HG03025 (cell line): ENCODE measurements around the gene CIBAR2.

Source experiments
- ATAC-seq: cut with Tn5 transposase; IDR thresholded peaks from one replicate; pipeline ENCODE4 v1.9.1; 2021; ENCODE audit warnings: mild to moderate bottlenecking, moderate library complexity; ENCODE audit not compliant: unreplicated experiment, low FRiP score

The CIBAR2 gene

DNA sequence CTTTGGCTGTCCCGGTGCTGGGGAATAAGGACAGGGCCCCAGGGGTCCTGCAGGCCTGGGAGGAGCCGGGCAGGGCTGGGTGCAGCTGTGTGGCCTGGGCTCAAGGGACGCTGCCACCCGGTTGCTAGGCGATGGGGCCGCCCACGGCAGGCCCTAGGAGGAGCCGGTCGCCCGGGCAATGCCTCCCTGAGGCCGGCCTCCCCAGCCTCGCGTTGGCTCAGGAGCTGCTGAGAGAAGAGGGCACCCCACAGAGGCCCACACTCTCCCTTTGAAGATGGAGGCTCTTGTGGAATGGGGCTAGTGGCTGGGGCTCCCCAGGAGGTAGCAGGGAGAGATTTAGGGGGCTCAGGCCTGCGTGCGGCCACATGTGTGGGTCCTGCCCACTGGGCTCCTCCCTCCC lies at the start of gene CIBAR2:
Gene CIBAR2, minus strand, starts transcription at position 109 of the 400 bp plus-strand sequence. CDS start 120 bp downstream, outside the sequence.
- ATAC-seq, result no peak

DNA sequence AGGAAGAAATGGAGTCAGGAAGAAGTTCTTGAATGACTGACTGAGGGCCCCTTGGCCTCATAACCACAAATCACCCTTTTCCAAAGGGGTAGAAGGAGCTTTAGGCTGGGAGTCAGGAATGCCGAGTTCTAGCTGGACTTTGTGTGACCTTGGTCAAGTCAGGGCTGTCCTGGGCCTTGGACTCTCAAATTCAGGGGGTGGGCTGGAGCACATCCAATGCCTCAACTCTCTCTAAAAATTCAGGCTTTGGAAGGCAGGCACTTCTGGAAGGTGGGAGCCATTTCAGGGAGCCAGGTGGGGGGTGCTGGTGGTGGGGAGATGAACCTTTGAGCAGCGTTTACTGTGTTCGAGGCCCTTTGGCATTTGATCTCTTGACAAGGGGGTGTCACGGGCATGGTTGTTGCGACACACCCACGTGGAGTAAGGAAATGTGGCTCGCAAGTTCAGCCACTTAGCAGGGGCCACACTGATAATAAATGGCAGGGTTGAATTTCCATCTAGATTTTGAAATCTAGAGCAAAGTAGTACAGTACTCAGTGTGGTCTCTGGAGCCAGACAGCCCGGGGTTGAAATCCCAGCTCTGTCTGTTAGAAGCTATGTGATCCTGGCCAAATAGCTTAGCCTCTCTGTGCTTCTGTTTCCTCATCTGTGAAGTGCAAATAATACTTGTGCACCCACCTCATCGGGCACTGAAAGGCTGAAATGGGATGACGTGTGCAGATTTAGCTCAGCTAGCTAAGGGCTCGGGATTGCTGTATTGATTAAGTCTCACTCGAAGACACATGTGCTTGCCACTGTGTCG lies 47.1 kb upstream of the CIBAR2 start:
- no peak for ATAC-seq

DNA sequence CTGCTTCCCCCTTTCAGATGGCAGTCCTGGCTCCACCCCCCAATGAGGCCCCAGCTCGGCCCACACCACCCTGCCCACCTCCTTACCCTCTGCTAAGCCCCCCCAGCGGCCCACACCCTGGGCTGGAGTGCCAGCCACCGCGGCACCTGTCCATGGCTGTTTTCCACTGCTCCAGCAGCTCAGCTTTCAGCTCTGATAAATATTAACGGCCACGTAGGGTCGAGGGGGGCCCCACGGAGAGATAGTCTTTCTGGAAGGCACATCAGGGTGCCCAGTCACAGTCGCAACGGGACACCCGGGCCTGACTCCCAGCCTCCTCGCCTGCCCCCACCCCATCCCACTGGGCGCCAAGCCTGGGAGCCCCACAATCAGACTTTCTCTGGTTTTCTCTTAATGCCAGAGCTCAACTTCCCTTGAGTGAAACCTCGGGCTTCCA lies 46.5 kb upstream of the CIBAR2 start:
- no peak for ATAC-seq

DNA sequence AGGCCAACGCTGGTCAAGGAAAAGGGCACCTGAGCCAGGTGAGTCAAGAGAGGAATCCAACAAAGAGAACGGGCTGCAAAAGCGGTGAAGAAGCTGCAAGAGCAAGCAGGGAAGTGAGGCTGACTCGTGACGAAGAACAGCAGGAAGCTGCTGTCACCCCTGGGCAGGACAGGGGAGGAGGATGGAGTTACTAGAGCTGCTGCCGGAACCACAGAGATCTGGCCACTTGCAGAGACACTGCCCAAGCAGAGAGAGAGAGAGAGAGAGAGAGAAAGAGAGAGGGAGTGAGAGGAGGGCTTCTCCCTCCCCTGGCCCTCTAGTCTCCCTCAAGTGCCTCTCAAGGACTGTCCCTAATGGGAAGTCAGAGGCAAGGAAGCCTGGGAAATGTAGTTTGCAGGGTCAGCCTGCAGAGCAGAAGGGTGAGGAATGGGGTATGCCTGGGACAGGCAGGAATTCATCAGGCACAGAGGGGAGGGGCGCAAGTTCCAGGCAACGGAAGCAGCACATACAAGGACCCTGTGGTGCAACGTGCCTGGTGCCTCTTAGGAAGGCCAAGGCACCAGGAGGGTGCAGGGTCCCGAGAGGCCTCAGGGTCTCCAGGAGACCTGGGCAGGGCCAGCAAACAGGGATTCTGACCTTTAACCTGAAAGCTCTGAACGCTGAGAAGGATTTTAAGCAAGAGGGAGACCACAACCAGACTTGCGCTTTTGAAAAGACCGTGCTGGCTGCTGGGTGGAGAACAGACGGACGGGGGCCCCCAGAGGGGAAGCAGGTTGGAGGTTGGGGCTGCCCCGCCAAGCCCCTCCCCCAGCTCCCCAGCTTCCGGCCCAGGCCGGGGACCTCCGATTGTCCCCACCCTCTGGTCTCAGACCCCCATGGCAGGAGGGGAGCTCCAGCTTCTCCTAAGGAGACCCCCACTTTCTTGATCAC lies 45.8 kb upstream of the CIBAR2 start:
- ATAC-seq, result no peak

DNA sequence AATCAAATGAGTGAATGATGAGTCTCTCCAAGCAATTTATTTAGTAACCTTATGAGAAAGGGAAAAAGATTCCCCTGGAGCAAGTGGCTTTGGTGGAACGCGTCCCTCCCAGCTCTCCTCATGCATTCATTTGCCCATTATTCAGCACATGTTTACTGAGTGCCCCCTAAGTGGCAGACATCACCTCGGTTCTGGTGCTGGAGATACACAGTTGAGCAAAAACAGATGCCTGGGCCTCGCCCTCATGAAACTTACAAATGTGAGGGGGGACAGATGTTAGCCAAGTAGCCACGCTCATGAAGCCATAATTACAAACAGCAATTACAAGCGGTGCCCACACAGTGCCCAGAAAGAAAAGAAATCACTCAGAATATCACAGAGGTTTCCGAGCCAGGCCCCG lies 45.1 kb upstream of the CIBAR2 start:
- no peak for ATAC-seq

DNA sequence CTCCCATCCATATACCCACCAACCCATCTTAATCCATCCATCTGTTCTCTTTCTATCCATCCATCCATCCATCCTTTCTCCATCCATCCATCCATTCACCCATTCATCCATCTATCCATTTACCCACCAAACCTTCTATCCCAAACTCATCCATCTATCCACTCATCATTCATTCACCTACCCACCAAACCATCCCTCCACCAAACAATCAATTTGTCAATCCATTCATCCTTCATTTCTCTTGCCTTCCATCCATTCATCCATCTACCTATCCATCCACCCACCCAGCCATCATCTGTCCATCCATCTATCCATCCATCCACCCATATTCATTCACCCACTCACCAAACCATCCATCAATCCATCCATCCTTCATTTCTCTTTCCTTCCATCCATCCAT lies 44.6 kb upstream of the CIBAR2 start:
- no peak for ATAC-seq

DNA sequence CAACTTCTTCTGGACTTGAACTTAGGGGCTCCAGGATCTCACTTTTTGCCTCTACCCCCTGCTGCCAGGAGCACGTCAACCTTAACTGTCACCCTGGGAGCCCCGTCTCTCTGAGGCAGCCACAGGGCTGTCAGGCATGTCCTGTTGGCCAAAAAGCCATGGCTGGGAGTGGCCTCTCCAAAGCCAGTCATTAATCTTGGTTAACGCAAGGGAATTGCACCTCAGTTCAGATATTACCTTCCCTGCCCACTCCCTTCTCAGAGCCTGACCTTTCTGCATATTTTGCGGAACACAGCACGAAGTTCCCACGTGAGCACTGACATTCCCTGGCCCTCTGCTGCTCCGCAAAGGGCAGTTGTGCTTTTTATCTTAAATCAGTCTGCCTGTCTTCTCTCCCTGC lies 44.2 kb upstream of the CIBAR2 start:
- no peak for ATAC-seq

DNA sequence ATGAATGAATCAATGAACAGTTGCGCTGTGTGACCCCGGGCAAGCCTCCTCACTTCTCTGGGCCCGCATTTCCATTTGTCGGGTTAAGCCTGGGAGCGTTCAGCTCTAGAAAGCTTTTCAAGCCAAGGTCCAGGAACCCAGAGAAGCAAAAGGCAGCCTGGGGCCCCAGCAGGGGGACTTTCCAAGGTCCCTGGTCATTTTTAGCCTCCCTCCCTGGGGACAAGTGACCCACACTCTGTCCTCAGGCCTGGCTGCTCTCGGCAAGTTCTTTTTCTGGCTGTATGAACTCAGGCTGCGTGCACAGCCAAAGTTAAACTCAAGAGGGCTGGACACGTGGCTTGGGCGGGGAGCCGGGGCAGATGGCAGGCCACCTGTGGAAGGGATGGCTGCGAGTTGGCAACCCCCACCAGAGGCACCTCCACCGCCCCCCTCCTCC lies 41.4 kb upstream of the CIBAR2 start:
- ATAC-seq, result no peak

DNA sequence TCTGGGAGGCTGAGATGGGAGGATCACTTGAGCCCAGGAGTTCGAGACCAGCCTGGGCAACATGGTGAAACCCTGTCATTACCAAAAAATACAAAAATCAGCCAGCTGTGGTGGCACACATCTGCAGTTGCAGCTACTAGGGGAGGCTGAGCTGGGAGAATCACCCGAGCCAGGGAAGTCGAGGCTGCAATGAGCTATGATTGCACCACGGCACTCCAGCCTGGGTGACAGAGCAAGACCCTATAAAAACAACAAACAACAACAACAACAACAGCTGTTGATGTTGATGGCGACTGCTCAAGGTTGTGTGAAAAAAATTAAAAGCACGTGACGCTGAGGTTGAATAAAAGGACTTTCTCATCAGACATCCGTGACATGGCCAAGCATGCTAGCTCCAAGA lies 40.8 kb upstream of the CIBAR2 start:
- ATAC-seq, result no peak

DNA sequence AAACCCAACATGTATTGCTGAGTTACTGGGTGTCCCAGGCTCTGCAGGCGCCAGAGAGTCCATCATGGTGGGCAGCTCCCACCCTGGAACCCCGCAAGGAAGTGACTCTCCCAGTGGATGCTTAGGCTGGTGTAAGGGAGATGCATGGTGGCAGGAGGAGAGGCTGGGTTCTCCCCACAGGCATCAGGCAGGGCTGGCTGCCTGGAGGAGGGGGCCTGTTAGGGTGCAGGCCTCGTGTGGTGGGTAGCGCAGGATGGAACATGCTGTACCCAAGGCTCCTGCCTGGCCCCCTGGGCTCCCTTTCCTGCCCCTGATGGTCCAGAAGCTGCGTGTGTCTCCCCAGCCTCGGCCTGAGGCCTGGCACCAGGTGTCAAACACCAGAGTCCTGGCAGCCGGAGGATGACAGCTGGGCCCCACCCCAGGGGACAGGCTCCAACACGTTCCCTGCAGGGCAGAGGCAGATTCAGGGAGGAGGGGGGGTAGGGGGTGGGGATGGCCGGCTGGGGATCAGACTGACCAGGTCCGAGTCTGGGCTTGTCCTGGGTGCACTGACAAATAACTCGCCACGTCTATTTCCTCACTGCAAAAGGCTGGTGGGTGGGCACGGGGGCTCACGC lies 40.2 kb upstream of the CIBAR2 start:
- no peak for ATAC-seq

DNA sequence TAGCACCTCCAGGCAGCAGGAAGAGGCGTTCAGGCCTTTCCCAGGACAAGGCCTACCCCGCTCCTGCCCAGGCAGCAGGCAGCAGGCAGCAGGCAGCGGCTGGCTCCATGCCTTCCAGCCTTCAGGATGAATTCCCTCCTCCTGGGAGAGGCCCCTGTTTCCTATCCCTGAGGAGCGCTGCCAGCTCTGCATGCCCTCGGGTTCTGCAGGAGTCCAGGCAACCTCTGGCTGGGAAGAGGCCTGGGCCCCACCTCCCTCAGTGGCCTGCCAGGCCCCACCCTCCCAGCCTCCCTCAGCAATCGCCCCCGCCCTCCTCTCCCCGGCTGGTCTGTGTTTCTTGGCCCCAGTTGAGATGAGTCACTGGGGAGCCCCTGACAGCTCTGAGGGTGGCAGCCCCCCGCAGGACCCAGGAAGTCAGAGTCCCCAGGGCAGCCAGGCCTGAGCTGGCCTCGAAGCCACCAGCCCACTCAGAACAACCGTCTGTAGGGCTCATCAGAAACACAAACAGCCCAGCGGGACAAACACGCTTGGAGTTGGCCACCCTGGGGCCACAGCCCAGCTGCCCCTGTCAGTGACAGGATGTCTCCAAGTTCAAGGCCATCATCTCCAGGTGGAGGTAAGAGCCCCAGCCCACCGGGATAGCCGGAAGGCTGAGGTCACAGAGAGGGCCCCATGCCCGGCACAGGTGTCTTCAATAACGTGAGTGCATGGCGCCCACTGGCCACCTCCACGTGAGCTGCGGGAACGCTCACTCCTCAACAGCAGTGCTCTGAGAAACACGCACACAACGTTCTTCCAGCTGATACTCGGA lies 39.5 kb upstream of the CIBAR2 start:
- no peak for ATAC-seq

DNA sequence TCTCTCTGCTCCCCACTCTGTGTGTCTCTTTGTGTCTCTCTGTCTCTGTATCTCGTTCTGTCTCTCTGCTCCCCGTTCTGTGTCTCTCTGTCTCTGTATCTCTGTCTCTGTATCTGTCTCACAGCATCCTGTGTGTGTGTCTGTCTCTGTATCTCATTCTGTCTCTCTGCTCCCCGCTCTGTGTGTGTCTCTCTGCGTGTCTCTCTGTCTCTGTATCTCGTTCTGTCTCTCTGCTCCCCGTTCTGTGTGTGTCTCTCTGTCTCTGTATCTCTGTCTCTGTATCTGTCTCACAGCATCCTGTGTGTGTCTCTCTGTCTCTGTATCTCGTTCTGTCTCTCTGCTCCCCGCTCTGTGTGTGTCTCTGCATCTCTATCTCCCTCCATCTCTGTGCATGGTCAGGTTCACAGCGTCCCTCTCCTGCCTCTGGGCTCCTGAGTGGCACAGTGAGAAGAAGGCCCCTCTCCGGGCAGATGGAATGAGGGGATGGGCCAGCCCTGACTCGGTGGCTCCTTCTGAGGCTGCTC lies 38.9 kb upstream of the CIBAR2 start:
- ATAC-seq, result no peak

DNA sequence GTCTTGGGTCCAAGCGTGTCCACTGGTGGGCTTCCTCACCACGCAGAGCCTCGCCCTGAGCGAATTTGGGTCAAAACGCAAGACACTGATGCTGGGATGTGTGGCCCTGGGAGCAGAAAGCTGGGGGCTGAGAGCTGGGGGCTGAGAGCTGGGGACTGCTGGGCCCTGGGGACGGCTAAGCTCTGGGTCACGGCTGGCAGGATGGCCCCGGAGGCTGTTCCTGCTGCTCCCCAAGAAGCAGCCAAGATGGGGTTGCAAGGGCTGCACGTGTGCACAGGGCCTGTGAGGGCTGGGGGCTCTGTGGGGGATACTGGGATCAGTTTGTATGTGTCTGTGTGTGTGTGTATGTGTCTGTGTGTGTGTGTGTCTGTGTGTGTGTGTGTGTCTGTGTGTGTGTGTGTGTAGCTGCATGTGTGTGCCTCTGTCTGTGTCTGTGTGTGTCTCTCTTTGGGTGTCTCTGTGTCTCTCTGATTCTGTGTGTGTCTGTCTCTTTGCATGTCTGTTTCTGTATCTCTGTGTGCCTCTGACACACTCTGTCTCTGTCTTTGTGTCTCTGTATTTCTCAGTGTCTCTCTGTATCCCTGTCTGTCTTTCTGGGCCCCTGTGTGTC lies 38.2 kb upstream of the CIBAR2 start:
- no peak for ATAC-seq

DNA sequence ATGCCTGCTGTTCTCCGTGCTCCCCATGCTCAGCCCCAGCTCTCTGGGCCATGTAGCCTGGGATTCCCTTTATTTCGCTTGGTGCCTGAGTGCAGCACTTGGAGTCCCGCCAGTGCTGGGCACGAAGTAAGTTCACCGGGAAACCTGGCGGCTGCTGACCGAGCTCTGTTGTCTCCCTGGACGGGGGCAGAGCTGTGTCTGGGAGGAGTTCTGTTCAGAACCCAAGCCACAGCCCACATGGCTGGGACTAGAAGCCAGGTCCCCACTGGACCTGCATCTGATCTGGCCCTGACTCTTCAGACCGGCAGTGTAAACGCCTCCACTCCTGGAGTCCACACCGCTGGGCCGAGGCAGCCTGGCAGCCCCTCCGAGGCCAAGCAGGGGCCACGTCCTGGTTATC lies 37.5 kb upstream of the CIBAR2 start:
- no peak for ATAC-seq

DNA sequence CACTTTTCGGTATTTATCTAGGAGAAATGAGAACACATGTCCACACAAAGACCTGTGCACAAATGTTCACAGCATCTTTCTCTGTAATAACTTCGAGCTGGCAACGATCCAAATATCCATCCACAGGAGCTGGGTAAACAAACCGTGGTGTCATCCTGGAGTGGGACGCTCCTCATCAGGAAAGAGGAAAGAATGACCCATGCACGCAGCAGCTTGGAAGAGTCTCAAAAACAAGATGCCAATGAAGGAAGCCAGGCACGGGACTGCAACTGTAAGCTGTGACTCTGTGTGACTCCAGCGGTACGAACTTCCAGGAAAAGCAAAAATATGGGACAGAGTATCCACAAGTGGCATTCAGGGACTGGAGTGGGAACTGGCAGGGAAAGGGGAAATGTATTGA lies 36.7 kb upstream of the CIBAR2 start:
- ATAC-seq, result no peak

DNA sequence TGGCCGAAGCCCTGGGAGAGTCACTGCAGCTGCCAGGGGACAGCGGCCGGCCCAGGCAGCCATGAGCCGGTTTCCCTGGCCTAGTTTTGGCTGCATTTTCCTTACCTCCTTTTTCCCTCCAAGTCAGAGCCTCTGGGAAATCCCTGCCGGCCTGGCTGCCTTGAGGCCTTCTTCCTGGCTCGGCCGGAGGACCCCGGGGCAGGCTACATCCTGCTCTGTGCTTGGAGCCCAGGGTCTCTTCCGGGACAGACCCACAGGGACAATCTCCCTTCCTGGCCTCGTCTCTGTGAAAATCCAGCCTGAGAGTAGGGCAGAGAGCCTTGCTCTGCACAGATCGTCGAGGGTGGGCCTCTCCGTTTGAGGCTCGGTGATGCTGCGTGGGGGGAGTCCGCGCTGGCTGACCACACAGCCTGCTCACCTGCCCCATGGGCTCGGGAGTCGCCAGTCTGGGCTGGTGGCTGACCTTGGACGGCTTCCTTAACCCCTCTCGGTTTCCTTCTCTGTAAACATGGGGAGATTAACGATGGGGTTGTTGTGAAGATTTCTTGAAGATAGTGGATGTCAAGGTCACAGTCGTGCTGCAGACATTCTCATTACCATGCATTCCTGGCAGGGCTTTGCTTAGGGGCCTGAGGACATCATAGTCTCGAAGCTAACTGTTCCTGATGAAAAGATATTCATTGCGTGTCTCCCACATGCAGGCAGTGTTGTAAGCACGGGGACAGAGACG lies 34.8 kb upstream of the CIBAR2 start:
- ATAC-seq, result no peak

DNA sequence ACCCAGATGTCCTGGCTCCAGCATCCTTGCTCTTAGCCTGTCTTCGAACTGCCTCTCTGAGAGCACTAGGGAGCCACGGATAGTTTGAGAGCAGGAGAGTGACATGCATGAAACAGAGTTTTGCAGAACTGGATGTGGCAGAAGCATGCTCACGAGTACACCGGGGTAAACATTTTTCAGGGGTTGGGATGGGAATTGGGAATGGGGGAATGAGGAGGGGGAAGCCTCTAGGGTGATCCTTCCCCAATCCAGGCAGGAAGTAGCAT lies 34.2 kb upstream of the CIBAR2 start:
- ATAC-seq, result no peak

DNA sequence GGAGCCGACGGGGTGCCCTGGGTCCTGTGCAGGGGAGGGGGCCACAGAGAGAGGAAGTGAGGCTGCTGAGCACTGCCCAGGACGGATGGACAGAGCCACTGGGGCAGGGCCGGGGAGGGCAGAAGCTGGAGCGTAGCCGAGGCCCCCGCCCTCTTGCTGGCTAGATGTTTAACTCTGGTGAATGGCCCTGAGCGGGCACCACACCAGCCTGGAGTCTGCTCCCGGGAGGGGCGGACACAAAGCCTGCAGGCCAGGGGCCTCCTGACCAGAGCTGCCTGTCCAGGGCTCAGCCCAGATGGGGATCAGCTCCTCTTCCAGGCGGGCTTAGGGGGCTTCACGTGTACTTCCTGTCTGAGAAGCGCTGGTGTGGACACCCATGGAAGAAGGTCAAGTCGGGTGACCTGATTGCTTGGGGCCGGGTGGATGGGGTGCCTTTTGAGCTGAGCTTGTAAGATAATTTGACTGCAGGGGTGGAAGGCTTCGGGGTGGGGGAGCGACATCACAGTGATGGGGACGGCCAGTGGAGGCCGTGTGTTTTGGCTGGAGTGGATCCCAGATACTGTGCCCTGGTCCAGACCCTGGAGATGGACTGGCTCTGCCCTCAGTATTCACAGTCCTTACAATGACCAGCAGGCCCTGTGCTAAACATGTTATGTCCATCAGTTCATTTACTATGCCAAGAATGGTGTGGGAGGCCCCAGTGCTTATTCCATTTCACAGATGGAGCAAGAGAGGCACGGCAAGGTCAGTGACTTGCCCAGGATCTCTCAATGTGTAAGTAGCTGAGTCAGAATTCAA lies 33.7 kb upstream of the CIBAR2 start:
- ATAC-seq, result no peak
